Measurements from ENCODE around the gene SASS6.

DNA sequence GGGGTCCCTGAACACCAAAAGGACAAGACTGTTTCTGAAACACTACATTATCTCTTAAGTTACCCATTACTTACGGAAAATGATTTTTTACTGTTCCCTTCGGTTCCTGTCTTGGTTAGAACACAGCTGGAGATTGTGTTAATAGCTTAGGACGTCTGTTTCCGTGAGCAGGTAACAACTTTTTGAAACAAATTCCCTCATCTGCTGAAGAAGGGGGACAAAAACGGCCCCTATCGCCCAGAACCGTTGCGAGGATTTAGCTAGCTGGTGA, 95.1 kb downstream of the SASS6 start:
- TF ChIP-seq, protein P1, sequence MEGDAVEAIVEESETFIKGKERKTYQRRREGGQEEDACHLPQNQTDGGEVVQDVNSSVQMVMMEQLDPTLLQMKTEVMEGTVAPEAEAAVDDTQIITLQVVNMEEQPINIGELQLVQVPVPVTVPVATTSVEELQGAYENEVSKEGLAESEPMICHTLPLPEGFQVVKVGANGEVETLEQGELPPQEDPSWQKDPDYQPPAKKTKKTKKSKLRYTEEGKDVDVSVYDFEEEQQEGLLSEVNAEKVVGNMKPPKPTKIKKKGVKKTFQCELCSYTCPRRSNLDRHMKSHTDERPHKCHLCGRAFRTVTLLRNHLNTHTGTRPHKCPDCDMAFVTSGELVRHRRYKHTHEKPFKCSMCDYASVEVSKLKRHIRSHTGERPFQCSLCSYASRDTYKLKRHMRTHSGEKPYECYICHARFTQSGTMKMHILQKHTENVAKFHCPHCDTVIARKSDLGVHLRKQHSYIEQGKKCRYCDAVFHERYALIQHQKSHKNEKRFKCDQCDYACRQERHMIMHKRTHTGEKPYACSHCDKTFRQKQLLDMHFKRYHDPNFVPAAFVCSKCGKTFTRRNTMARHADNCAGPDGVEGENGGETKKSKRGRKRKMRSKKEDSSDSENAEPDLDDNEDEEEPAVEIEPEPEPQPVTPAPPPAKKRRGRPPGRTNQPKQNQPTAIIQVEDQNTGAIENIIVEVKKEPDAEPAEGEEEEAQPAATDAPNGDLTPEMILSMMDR (IDR thresholded peaks at IDR 0.05), result no peak
- no peak for TF ChIP-seq POLR2A (IDR thresholded peaks at IDR 0.05)

All from thyroid gland (tissue), 4 donors.